Central memory CD8-positive, alpha-beta T cell (primary cell): ENCODE measurements around the gene PDHB.

Experiments used
- ATAC-seq: fragments of 150-1000 bp; cut with Tn5 transposase; replicated peaks from 2 replicates; pipeline ENCODE4 v1.10.0; 2022; ENCODE audit warnings: mild to moderate bottlenecking, moderate FRiP score, moderate number of reproducible peaks; ENCODE audit not compliant: poor library complexity, severe bottlenecking; ENCODE audit errors: extremely low read depth
- DNase-seq, 2 donors: peaks; one replicate each; pipeline ENCODE4 v3.0.0; 2021; ENCODE audit warnings: low spot score in 2 of 2
- H3K27ac Mint-ChIP-seq: one replicate; pipeline ENCODE4 v1.8.0; 2022; ENCODE audit warnings: low read depth, mild to moderate bottlenecking, moderate library complexity, mixed read lengths
- H3K27me3 Mint-ChIP-seq: one replicate; pipeline ENCODE4 v1.8.0; 2022; ENCODE audit warnings: mixed read lengths
- H3K36me3 Mint-ChIP-seq: one replicate; pipeline ENCODE4 v1.8.0; 2022; ENCODE audit warnings: mild to moderate bottlenecking, moderate library complexity, mixed read lengths; ENCODE audit not compliant: insufficient read depth
- H3K4me1 Mint-ChIP-seq: one replicate; pipeline ENCODE4 v1.8.0; 2022; ENCODE audit warnings: mixed read lengths
- H3K4me3 Mint-ChIP-seq: one replicate; pipeline ENCODE4 v1.8.0; 2022; ENCODE audit warnings: mild to moderate bottlenecking, moderate library complexity, mixed read lengths
- H3K9me3 Mint-ChIP-seq: one replicate; pipeline ENCODE4 v1.8.0; 2022; ENCODE audit warnings: mixed read lengths

PDHB gene

GRCh38 chr3:58384381-58385090 is 49.1 kb downstream of the PDHB start:
- Mint-ChIP-seq H3K36me3 (peaks cover 12% of the 10 kb centered on the region), H3K4me1 (peaks cover 12% of the 10 kb centered on the region), H3K27ac (no peak overlapping the region), H3K9me3 (no peaks in the 10 kb centered on the region), H3K27me3 (no peaks in the 10 kb centered on the region), H3K4me3 (no peak overlapping the region)
- DNase-seq, result no peak
- no peak for ATAC-seq

GRCh38 chr3:58383904-58384303 is 49.7 kb downstream of the PDHB start:
- ATAC-seq (no peak), DNase-seq (no peak)
- Mint-ChIP-seq H3K36me3 (peaks cover 12% of the 10 kb centered on the region), H3K27me3 (no peaks in the 10 kb centered on the region), H3K9me3 (no peaks in the 10 kb centered on the region), H3K4me1 (peaks cover 12% of the 10 kb centered on the region), H3K27ac (no peak overlapping the region), H3K4me3 (no peak overlapping the region)

- Mint-ChIP-seq H3K36me3 (peaks cover 12% of the 10 kb centered on the region), H3K27me3 (no peaks in the 10 kb centered on the region)
- no peak for DNase-seq
Observed at GRCh38 chr3:58383476-58383875, 50.2 kb downstream of the PDHB start.

GRCh38 chr3:58379351-58380073 is 54.1 kb downstream of the PDHB start:
- DNase-seq, result no peak
- H3K27ac Mint-ChIP-seq, result peak overlapping the region; percentile 64
- H3K36me3 Mint-ChIP-seq, result peaks cover 10% of the 10 kb centered on the region
- ATAC-seq, result no peak
- H3K27me3 Mint-ChIP-seq, result no peaks in the 10 kb centered on the region
- H3K4me3 Mint-ChIP-seq, result no peak overlapping the region
- no peaks in the 10 kb centered on the region for H3K4me1 Mint-ChIP-seq
- H3K9me3 Mint-ChIP-seq, result no peaks in the 10 kb centered on the region

More at GRCh38 chr3:58383476-58383875, 50.2 kb downstream of the PDHB start:
- no peak for ATAC-seq
- no peak overlapping the region for H3K4me3 Mint-ChIP-seq
- H3K4me1 Mint-ChIP-seq, result peaks cover 12% of the 10 kb centered on the region
- no peaks in the 10 kb centered on the region for H3K9me3 Mint-ChIP-seq
- H3K27ac Mint-ChIP-seq, result peak overlapping the region; percentile 19

- peaks cover 9% of the 10 kb centered on the region for H3K36me3 Mint-ChIP-seq
- no peak overlapping the region for H3K27ac Mint-ChIP-seq
- no peak overlapping the region for H3K4me3 Mint-ChIP-seq
- DNase-seq (no peak), ATAC-seq (no peak)
- H3K27me3 Mint-ChIP-seq, result no peaks in the 10 kb centered on the region
- H3K4me1 Mint-ChIP-seq, result no peaks in the 10 kb centered on the region
- no peaks in the 10 kb centered on the region for H3K9me3 Mint-ChIP-seq
Observed at GRCh38 chr3:58377750-58378149, 55.9 kb downstream of the PDHB start.
